Stimulated activated memory B cell treated with anti-CD40 and anti-IgM and Interleukin-4, amounts not matched to agents 10 μg/mL and 1 μg/mL and 100 μg/mL, for 72 hours (primary cell): ENCODE data around the gene NLRC5.
A peak's percentile ranks its signal among the peaks of the same experiment; 100 is the strongest.

Source experiments
- ATAC-seq: fragments of 150-1000 bp; cut with Tn5 transposase; 2 replicates; pipeline ENCODE4 v1.10.0; 2021
- H3K27ac Mint-ChIP-seq: one replicate; pipeline ENCODE4 v1.8.0; 2022; ENCODE audit warnings: mild to moderate bottlenecking, mixed read lengths
- H3K27me3 Mint-ChIP-seq: one replicate; pipeline ENCODE4 v1.8.0; 2022; ENCODE audit warnings: mixed read lengths
- H3K36me3 Mint-ChIP-seq: one replicate; pipeline ENCODE4 v1.8.0; 2022; ENCODE audit warnings: mixed read lengths
- H3K4me1 Mint-ChIP-seq: one replicate; pipeline ENCODE4 v1.8.0; 2022; ENCODE audit warnings: mixed read lengths
- H3K4me3 Mint-ChIP-seq: one replicate; pipeline ENCODE4 v1.8.0; 2022; ENCODE audit warnings: mild to moderate bottlenecking, moderate library complexity, mixed read lengths
- H3K9me3 Mint-ChIP-seq: one replicate; pipeline ENCODE4 v1.8.0; 2022; ENCODE audit warnings: mixed read lengths

The NLRC5 gene

DNA sequence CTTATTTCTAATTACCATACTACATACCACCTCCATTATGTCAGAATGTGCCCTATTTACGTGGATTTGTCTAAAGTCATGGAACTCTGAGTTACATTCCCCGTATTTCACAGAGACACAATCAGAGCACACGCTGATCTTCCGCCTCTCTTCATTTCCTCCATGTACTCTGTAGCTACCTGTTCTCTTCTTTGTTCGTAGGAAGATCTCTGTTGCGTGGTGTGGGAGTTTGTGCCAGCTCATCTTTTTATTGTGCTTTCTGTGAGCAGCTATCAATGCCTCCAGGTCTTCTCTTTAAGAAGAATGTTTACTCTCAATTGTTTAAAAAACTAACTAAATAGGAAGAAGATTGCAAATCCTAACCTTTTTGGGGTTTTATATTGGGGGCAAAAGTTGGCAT, 26.9 kb downstream of the NLRC5 start:
- Mint-ChIP-seq H3K27ac (peak overlapping the region; percentile 64), H3K36me3 (peaks cover 80% of the 10 kb centered on the region)
- no peak for ATAC-seq

GRCh38 chr16:57016831-57017230, 27.5 kb downstream of the NLRC5 start:
- ATAC-seq: no peak
- Mint-ChIP-seq H3K9me3 (no peaks in the 10 kb centered on the region), H3K27me3 (no peaks in the 10 kb centered on the region), H3K27ac (peak overlapping the region; percentile 64), H3K4me3 (no peak overlapping the region), H3K4me1 (peaks cover 82% of the 10 kb centered on the region), H3K36me3 (peaks cover 84% of the 10 kb centered on the region)

More for the DNA sequence above, 26.9 kb downstream of the NLRC5 start:
- Mint-ChIP-seq H3K9me3 (no peaks in the 10 kb centered on the region), H3K4me1 (peaks cover 81% of the 10 kb centered on the region), H3K27me3 (no peaks in the 10 kb centered on the region), H3K4me3 (no peak overlapping the region)

- Mint-ChIP-seq H3K4me3 (no peak overlapping the region), H3K4me1 (peaks cover 82% of the 10 kb centered on the region), H3K36me3 (peaks cover 84% of the 10 kb centered on the region), H3K9me3 (no peaks in the 10 kb centered on the region), H3K27me3 (no peaks in the 10 kb centered on the region), H3K27ac (peak overlapping the region; percentile 64)
- ATAC-seq: no peak
Measured at GRCh38 chr16:57017251-57017650, 27.9 kb downstream of the NLRC5 start.

DNA sequence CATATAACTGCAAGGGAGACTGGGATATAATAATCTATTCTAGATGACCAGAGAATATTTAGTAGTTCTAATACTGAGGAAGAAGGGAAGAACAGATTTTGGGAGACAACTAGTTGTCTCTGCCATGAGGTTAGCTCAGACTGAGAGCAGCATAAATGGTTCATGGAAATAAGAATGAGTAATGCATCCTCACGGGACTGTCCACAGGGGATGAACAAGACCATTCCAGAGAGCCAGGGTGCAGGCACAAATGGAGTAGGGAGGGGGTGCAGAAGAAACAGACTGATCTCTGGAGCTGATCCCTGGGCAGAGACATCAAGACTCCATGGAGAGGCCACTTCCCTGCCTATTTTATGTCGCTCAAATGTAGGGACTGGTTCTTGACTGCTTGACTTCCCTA, 30.4 kb downstream of the NLRC5 start:
- Mint-ChIP-seq H3K27ac (peak overlapping the region; percentile 82), H3K36me3 (peaks cover 95% of the 10 kb centered on the region), H3K4me1 (peaks cover 86% of the 10 kb centered on the region), H3K4me3 (no peak overlapping the region), H3K9me3 (no peaks in the 10 kb centered on the region), H3K27me3 (no peaks in the 10 kb centered on the region)
- ATAC-seq: no peak

DNA sequence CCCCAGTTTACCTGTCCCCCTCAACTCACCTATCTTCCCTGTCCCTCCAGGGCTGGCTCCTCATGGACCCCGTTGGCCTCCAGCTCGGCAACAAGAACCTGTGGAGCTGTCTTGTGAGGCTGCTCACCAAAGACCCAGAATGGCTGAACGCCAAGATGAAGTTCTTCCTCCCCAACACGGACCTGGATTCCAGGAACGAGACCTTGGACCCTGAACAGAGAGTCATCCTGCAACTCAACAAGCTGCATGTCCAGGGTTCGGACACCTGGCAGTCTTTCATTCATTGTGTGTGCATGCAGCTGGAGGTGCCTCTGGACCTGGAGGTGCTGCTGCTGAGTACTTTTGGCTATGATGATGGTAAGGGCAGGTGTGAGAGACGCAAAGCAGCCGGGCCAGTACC, 31.3 kb downstream of the NLRC5 start:
- H3K4me3 Mint-ChIP-seq: no peak overlapping the region
- no peaks in the 10 kb centered on the region for H3K9me3 Mint-ChIP-seq
- ATAC-seq: no peak
- H3K4me1 Mint-ChIP-seq: peaks cover 87% of the 10 kb centered on the region
- H3K27ac Mint-ChIP-seq: peak overlapping the region; percentile 82
- no peaks in the 10 kb centered on the region for H3K27me3 Mint-ChIP-seq
- H3K36me3 Mint-ChIP-seq: peaks cover 98% of the 10 kb centered on the region

- Mint-ChIP-seq H3K27ac (peak overlapping the region; percentile 82), H3K9me3 (no peaks in the 10 kb centered on the region), H3K4me1 (peaks cover 87% of the 10 kb centered on the region), H3K4me3 (no peak overlapping the region), H3K36me3 (peaks cover 100% of the 10 kb centered on the region), H3K27me3 (no peaks in the 10 kb centered on the region)
- no peak for ATAC-seq
Measured at GRCh38 chr16:57021757-57022156, 32.4 kb downstream of the NLRC5 start.

DNA sequence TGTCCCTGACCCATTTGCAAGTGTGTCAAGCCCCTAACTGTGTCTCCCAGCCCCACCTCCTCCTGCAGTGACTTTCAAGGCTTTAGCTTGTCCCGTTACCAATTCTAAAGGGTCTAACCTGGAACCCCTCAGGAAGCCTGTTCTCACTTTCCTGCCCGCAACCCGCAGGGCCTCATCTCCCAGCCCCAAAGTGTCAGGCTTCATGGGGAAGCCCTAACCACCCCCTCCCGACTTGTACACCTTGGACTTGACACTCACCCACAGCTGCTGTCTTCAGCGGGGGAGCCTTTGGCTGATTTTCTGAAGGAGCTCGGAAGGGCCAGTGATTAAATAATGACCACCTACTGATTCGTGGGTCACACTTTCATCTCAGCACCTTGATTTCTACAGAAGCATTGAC, 33.1 kb downstream of the NLRC5 start:
- H3K9me3 Mint-ChIP-seq: no peaks in the 10 kb centered on the region
- peaks cover 100% of the 10 kb centered on the region for H3K36me3 Mint-ChIP-seq
- peak overlapping the region; percentile 82 for H3K27ac Mint-ChIP-seq
- ATAC-seq: no peak
- peaks cover 87% of the 10 kb centered on the region for H3K4me1 Mint-ChIP-seq
- H3K4me3 Mint-ChIP-seq: peak overlapping the region; percentile 29
- no peaks in the 10 kb centered on the region for H3K27me3 Mint-ChIP-seq

DNA sequence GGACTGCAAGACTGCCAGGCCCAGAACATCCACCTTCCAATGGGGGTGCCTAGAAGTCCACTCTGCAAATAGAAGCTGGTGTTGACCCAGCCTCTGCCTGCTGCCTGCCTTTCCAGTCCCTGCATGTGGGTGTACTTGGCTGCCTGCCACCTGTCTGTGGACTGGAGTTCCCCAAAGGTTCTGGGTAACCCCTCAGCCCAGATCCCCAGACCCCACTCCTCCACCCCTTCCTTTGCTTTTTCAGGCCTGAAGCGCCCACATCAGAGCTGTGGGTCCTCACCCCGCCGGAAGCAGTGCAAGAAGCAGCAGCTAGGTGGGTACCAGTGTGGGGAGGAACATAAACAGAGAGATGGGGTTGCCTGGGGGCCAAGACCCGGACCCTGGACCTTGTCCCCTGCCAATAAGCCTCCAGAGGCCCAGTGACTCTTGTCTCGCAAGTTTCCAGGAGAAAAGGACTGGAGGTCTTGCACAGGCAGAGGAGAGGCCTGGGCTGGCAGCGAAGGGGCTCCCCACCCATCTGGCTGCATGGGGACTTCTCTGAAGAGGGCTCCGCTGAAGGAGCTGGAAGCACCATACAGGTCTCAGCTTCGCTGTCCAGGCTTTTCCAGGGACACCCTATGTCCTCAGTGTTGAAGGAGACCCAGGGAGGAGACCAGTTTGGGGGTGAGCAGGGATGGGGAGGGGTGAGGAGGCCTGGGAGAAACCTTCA, 34.3 kb downstream of the NLRC5 start:
- Mint-ChIP-seq H3K4me1 (peaks cover 80% of the 10 kb centered on the region), H3K4me3 (peak overlapping the region; percentile 7)
- peak; percentile 77 for ATAC-seq

GRCh38 chr16:57024894-57025680, 35.7 kb downstream of the NLRC5 start:
- Mint-ChIP-seq H3K4me3 (no peak overlapping the region), H3K36me3 (peaks cover 93% of the 10 kb centered on the region), H3K9me3 (peaks cover 1% of the 10 kb centered on the region), H3K4me1 (peaks cover 71% of the 10 kb centered on the region), H3K27me3 (no peaks in the 10 kb centered on the region), H3K27ac (peak overlapping the region; percentile 82)
- ATAC-seq: no peak

More for the DNA sequence above, 34.3 kb downstream of the NLRC5 start:
- Mint-ChIP-seq H3K27me3 (no peaks in the 10 kb centered on the region), H3K36me3 (peaks cover 93% of the 10 kb centered on the region), H3K27ac (peak overlapping the region; percentile 82), H3K9me3 (no peaks in the 10 kb centered on the region)

- Mint-ChIP-seq H3K27ac (peak overlapping the region; percentile 82), H3K4me1 (peaks cover 69% of the 10 kb centered on the region), H3K9me3 (peaks cover 5% of the 10 kb centered on the region), H3K4me3 (no peak overlapping the region), H3K27me3 (no peaks in the 10 kb centered on the region), H3K36me3 (peaks cover 90% of the 10 kb centered on the region)
- ATAC-seq: no peak
Measured at GRCh38 chr16:57025941-57026777, 36.8 kb downstream of the NLRC5 start.

GRCh38 chr16:57026778-57027062, 37.4 kb downstream of the NLRC5 start:
- peaks cover 69% of the 10 kb centered on the region for H3K4me1 Mint-ChIP-seq
- peak overlapping the region; percentile 19 for H3K4me3 Mint-ChIP-seq
- ATAC-seq: no peak
- H3K9me3 Mint-ChIP-seq: peaks cover 5% of the 10 kb centered on the region
- peaks cover 90% of the 10 kb centered on the region for H3K36me3 Mint-ChIP-seq
- no peaks in the 10 kb centered on the region for H3K27me3 Mint-ChIP-seq
- peak overlapping the region; percentile 82 for H3K27ac Mint-ChIP-seq

DNA sequence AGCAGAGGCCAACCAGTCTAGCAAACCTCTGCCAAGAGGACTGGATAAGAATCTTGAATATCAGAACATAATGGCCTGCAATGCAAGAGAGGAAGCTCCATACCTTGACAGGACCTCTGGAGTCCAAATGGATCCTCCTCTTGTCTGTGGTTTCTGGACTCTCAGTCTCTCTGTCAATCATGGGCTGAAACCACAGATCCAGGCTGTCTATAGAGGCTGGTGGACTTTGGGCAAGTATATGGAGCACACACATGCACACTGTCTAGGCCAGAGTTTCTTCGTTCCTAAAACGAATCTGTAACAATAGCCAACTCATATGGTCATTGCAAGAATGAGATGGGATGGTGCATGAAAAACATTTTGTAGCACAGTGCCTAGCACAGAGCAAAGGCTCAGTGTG, 37.7 kb downstream of the NLRC5 start:
- no peaks in the 10 kb centered on the region for H3K27me3 Mint-ChIP-seq
- peaks cover 5% of the 10 kb centered on the region for H3K9me3 Mint-ChIP-seq
- peaks cover 90% of the 10 kb centered on the region for H3K36me3 Mint-ChIP-seq
- peaks cover 65% of the 10 kb centered on the region for H3K4me1 Mint-ChIP-seq
- H3K27ac Mint-ChIP-seq: peak overlapping the region; percentile 82
- no peak overlapping the region for H3K4me3 Mint-ChIP-seq
- ATAC-seq: no peak

GRCh38 chr16:57028086-57028485, 38.7 kb downstream of the NLRC5 start:
- peaks cover 55% of the 10 kb centered on the region for H3K4me1 Mint-ChIP-seq
- H3K9me3 Mint-ChIP-seq: peaks cover 5% of the 10 kb centered on the region
- H3K4me3 Mint-ChIP-seq: no peak overlapping the region
- no peak overlapping the region for H3K27ac Mint-ChIP-seq
- no peak for ATAC-seq
- no peaks in the 10 kb centered on the region for H3K27me3 Mint-ChIP-seq
- H3K36me3 Mint-ChIP-seq: peaks cover 87% of the 10 kb centered on the region

- Mint-ChIP-seq H3K4me3 (no peak overlapping the region), H3K9me3 (peaks cover 5% of the 10 kb centered on the region), H3K27me3 (no peaks in the 10 kb centered on the region), H3K4me1 (peaks cover 49% of the 10 kb centered on the region), H3K27ac (peak overlapping the region; percentile 65), H3K36me3 (peaks cover 87% of the 10 kb centered on the region)
- ATAC-seq: no peak
Measured at GRCh38 chr16:57029161-57030160, 40.1 kb downstream of the NLRC5 start.
